GM06990 (cell line): ENCODE measurements around the gene TMEM123.

Experiments used
- DNase-seq: peaks from one replicate; pipeline ENCODE4 v3.0.0-alpha.2; 2011; ENCODE audit not compliant: insufficient read length; ENCODE audit errors: extremely low read depth
- H3K27me3 ChIP-seq: replicated peaks from 2 replicates; pipeline ENCODE4 v1.6.0; 2011; ENCODE audit warnings: low read length; ENCODE audit not compliant: control insufficient read depth, insufficient read depth
- H3K36me3 ChIP-seq: 2 replicates; pipeline ENCODE4 v1.5.1; 2011; ENCODE audit warnings: low read length; ENCODE audit not compliant: control insufficient read depth, insufficient read depth
- H3K4me3 ChIP-seq: replicated peaks from 2 replicates; pipeline ENCODE4 v1.5.1; 2011; ENCODE audit warnings: low read depth, mild to moderate bottlenecking, control low read depth, low read length
- CTCF ChIP-seq: IDR thresholded peaks from 2 replicates; pipeline ENCODE4 v1.5.1; 2011; ENCODE audit warnings: low read length, control low read depth, mild to moderate bottlenecking, inconsistent platforms; ENCODE audit not compliant: insufficient read depth, poor library complexity, severe bottlenecking

TMEM123 gene

DNA sequence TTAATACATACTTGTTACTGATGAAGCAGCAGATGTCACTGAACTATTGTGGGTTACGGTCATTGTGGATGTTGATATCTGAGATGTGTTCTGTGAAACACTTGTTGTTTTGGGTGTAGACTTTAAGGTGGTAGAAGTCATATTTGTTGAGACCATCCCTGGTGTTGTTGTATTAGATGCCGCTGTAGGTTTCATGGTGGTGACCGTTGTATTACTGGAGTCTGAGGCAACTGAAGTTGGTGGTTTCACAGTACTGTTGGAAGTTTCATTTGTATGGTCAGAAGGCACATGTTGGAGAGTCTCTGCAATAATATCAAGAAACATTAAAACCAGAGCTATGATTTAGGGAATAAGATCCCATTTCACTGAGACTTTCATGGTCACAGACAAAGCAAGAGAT, 50.7 kb downstream of the TMEM123 start:
- DNase-seq = no peak
- Histone ChIP-seq H3K27me3 (no peaks in the 10 kb centered on the region), H3K36me3 (peaks cover 8% of the 10 kb centered on the region), H3K4me3 (no peak overlapping the region)
- no peak for TF ChIP-seq CTCF

DNA sequence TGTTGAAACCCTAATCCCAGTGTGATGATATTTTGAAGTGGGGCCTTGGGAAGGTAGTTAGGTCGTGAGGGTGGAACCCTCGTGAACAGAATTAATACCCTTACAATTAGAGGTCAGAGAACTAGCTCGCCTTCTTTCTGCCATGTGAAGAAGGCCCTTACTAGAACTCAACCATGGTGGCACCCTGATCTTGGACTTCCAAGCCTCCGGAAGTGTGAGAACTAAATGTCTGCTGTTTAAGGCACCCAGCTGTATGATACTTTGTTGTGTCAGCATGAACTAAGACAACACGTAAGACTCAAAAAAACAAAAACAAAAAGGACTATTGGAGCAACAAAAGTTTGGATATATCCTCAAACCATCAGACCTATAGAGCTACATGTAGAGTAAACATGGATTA, 52.0 kb downstream of the TMEM123 start:
- H3K4me3 ChIP-seq = no peak overlapping the region
- peaks cover 4% of the 10 kb centered on the region for H3K36me3 ChIP-seq
- no peak for DNase-seq
- no peaks in the 10 kb centered on the region for H3K27me3 ChIP-seq
- no peak for TF ChIP-seq CTCF

DNA sequence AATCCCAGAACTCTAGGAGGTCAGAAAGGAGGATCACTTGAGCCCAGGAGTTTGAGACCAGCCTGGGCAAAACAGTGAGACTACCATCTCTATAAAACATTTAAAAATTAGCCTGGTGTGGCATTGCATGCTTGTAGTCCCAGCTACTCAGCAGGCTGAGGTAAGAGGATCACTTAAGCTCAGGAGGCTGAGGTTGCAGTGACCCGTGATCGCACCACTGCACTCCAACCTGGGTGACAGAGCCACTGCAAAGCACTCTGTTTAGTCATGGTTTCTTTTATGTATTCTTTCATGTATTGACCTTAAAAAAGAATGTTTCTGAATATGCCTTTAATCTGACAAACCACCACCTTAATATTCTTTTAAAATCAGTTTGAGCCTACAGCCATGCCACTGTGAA, 53.4 kb downstream of the TMEM123 start:
- Histone ChIP-seq H3K36me3 (peaks cover 4% of the 10 kb centered on the region), H3K27me3 (no peaks in the 10 kb centered on the region), H3K4me3 (no peak overlapping the region)
- no peak for TF ChIP-seq CTCF
- DNase-seq = no peak

DNA sequence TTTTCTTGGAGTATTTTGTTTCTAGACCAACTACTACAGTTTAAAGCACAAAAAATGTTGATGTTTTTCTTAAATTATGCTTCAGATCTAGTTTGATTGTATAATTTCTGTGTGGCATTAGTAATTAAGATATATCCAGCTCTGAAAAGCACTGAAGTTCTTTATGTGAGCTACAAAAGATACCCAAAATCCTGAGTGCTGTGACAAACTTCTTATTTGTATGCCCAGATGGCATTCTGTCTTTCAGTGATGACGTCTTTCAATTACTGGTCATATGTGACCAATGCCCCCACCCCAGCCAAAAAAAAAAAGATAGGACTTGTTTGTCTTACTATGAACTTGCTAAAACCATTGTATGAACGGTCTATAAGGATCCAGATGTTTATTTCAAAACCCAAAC, 54.3 kb downstream of the TMEM123 start:
- Histone ChIP-seq H3K36me3 (peaks cover 4% of the 10 kb centered on the region), H3K27me3 (no peaks in the 10 kb centered on the region), H3K4me3 (no peak overlapping the region)
- TF ChIP-seq CTCF = no peak
- DNase-seq = no peak

- Histone ChIP-seq H3K36me3 (peaks cover 7% of the 10 kb centered on the region), H3K27me3 (no peaks in the 10 kb centered on the region), H3K4me3 (no peak overlapping the region)
- no peak for DNase-seq
- TF ChIP-seq CTCF = no peak
Observed at GRCh38 chr11:102396708-102397563, 55.6 kb downstream of the TMEM123 start.
